K562 (cell line): ENCODE data around the gene SH2D3A. TPM values are rescaled to one million over a fixed set of nuclear protein-coding genes. Genes with fewer than 3 reads are reported as not detected.
A peak's percentile ranks its signal among the peaks of the same experiment; 100 is the strongest.

ENCODE experiments used
- ATAC-seq: fragments of 200-7000 bp; cut with Tn5 transposase; 3 replicates; pipeline ENCODE4 v1.9.1; 2020; ENCODE audit warnings: moderate library complexity
- BruUV-seq: library from RNA; stranded (reverse); fragments of 400-500 nt; replicated peaks from 2 replicates; lab custom pipeline; 2021; lab: Mats Ljungman, UMichigan
- CTCF ChIA-PET: fragments of 300-600 bp; formaldehyde crosslinking; extraction: SDS; loops from one replicate; lab custom pipeline; 2021; ENCODE audit warnings: low intra/inter-chr PET ratio; lab: Yijun Ruan, JAX
- POLR2A ChIA-PET: fragments of 300-600, 350-650 bp; sonication (Branson Sonifier 250); formaldehyde crosslinking; extraction: SDS; loops from one replicate; lab custom pipeline; 2021; ENCODE audit warnings: antibody characterized with exemption, inconsistent platforms; lab: Yijun Ruan, JAX
- DNase-seq, 4 experiments: peaks; one replicate each; pipeline versions ENCODE4 v3.0.0 to v3.0.0-alpha.2; 2011 to 2018; ENCODE audit warnings: low spot score in 3 of 4, mixed read lengths in 3 of 4; ENCODE audit errors: extremely low read depth in 1 of 4
- FAIRE-seq: peaks from 2 replicates; lab custom pipeline; 2011; peaks lifted over from hg19 to GRCh38; lab: Jason Lieb, UNC
- H2AFZ ChIP-seq: 2 replicates; pipeline ENCODE4 v1.6.0; 2011; ENCODE audit warnings: low read depth, low read length, control low read depth, inconsistent platforms
- H3K27ac ChIP-seq: fragments of 200-600 bp; 3 replicates; pipeline ENCODE4 v1.8.0; 2011; ENCODE audit warnings: low read depth, mild to moderate bottlenecking, control low read depth, inconsistent platforms, low read length, moderate library complexity, mixed read lengths; ENCODE audit errors: extremely low read depth
- H3K27me3 ChIP-seq, 2 experiments: fragments of 300-600 bp in 1 of 2; 2 replicates in 1 of 2; 3 replicates in 1 of 2; pipeline versions ENCODE4 v1.6.0 to v1.8.0; 2011; ENCODE audit warnings: inconsistent platforms in 2 of 2, low read length in 2 of 2, mild to moderate bottlenecking in 1 of 2, mixed read lengths in 1 of 2, moderate library complexity in 1 of 2; ENCODE audit not compliant: control insufficient read depth in 2 of 2, insufficient read depth in 2 of 2
- H3K36me3 ChIP-seq: fragments of 300-600 bp; 3 replicates; pipeline ENCODE4 v1.8.0; 2011; ENCODE audit warnings: mild to moderate bottlenecking, low read length, inconsistent platforms; ENCODE audit not compliant: control insufficient read depth, insufficient read depth
- H3K4me1 ChIP-seq, 2 experiments: fragments of 200-600 bp in 1 of 2; replicated peaks in 1 of 2; 2 replicates in 1 of 2; 3 replicates in 1 of 2; pipeline versions ENCODE4 v1.5.1 to v1.8.0; 2011; ENCODE audit warnings: inconsistent platforms in 2 of 2, low read length in 2 of 2, mild to moderate bottlenecking in 1 of 2, mixed read lengths in 1 of 2, moderate library complexity in 1 of 2; ENCODE audit not compliant: control insufficient read depth in 2 of 2, insufficient read depth in 2 of 2
- H3K4me2 ChIP-seq: 2 replicates; pipeline ENCODE4 v1.6.1; 2011; ENCODE audit warnings: low read length, control low read depth, inconsistent platforms, mixed read lengths; ENCODE audit not compliant: insufficient read depth
- H3K4me3 ChIP-seq: fragments of 200-600 bp; sonication (generic), shearing (Covaris generic); 2 replicates; pipeline ENCODE4 v1.5.1; 2016; ENCODE audit warnings: control low read depth, inconsistent platforms
- H3K79me2 ChIP-seq: fragments of 200-600 bp; 3 replicates; pipeline ENCODE4 v1.8.0; 2011; ENCODE audit warnings: low read length, inconsistent platforms; ENCODE audit not compliant: control insufficient read depth, insufficient read depth
- H3K9ac ChIP-seq, 2 experiments: 2 replicates each; pipeline versions ENCODE4 v1.6.0 to v1.6.1; 2011; ENCODE audit warnings: low read depth in 2 of 2, low read length in 2 of 2, control low read depth in 1 of 2, inconsistent platforms in 1 of 2, mild to moderate bottlenecking in 1 of 2, mixed read lengths in 1 of 2; ENCODE audit not compliant: insufficient read depth in 1 of 2
- H3K9me1 ChIP-seq: one replicate; pipeline ENCODE4 v1.6.0; 2011; ENCODE audit warnings: inconsistent platforms, mild to moderate bottlenecking, low read length, moderate library complexity; ENCODE audit not compliant: control insufficient read depth, insufficient read depth
- H3K9me3 ChIP-seq: replicated peaks from 2 replicates; pipeline ENCODE4 v1.5.1; 2011; ENCODE audit warnings: low read depth, low read length, inconsistent platforms; ENCODE audit not compliant: control insufficient read depth, insufficient read depth
- H4K20me1 ChIP-seq: replicated peaks from 2 replicates; pipeline ENCODE4 v1.6.1; 2011; ENCODE audit warnings: low read length, inconsistent platforms, mixed read lengths; ENCODE audit not compliant: control insufficient read depth, insufficient read depth
- CREB1 ChIP-seq, 2 experiments: sonication (generic) in 1 of 2; formaldehyde crosslinking in 1 of 2; IDR thresholded peaks; 2 replicates each; pipeline versions ENCODE4 v1.6.1 to v1.8.0; 2012 to 2022; ENCODE audit warnings: inconsistent platforms in 1 of 2, mild to moderate bottlenecking in 1 of 2, missing genetic modification reagents in 1 of 2, moderate library complexity in 1 of 2
- ELF4 ChIP-seq: fragments of 450-650 bp; formaldehyde crosslinking; IDR thresholded peaks from 2 replicates; pipeline ENCODE4 v1.4.0; 2022; ENCODE audit warnings: missing genetic modification characterization
- FOXK2 ChIP-seq, 2 experiments: fragments of 450-650 bp; IDR thresholded peaks in 1 of 2; conservative IDR thresholded peaks in 1 of 2; 2 replicates each; pipeline ENCODE4 v1.6.1; 2016; ENCODE audit warnings: low read depth in 2 of 2, mild to moderate bottlenecking in 1 of 2
- PHTF2 ChIP-seq: fragments of 250-450 bp; sonication (Bioruptor Pico); IDR thresholded peaks from 2 replicates; pipeline ENCODE4 v1.5.0; 2021; ENCODE audit warnings: mild to moderate bottlenecking
- POLR2G ChIP-seq: fragments of 200-400 bp; formaldehyde crosslinking; IDR thresholded peaks from 2 replicates; pipeline ENCODE4 v1.6.1; 2017; ENCODE audit warnings: low read depth, mild to moderate bottlenecking, antibody characterized with exemption, low read length, moderate library complexity
- RBFOX2 ChIP-seq: fragments of 200-400 bp; formaldehyde crosslinking; IDR thresholded peaks from 2 replicates; pipeline ENCODE4 v1.6.1; 2017; ENCODE audit warnings: low read depth, mild to moderate bottlenecking, low read length, moderate library complexity
- ZNF146 ChIP-seq: IDR thresholded peaks from one replicate; pipeline ENCODE4 v1.6.1; 2018; ENCODE audit warnings: missing compliant biosample characterization; ENCODE audit not compliant: unreplicated experiment
- ZNF274 ChIP-seq: IDR thresholded peaks from 2 replicates; pipeline ENCODE4 v1.6.1; 2011; ENCODE audit warnings: low read depth, mild to moderate bottlenecking, low read length, moderate library complexity, borderline replicate concordance
- WGBS: fragments of 100-300 bp; shearing (Covaris generic); methylation state at CpG from one replicate; pipeline ENCODE4 v1.1.6; 2016; ENCODE audit warnings: low coverage, mixed read lengths; ENCODE audit not compliant: insufficient coverage; ENCODE audit errors: missing lambda C conversion rate; 5-methylcytosine and 5-hydroxymethylcytosine counted together
- in situ Hi-C: fragments of 300-500 bp; cut with MboI; formaldehyde crosslinking; loops from 4 replicates; pipeline ENCODE4 v1.15.0; 2018; ENCODE audit warnings: inconsistent platforms, mixed read lengths
- intact Hi-C: fragments of 100-400 bp; cut with micrococcal nuclease; formaldehyde crosslinking; loops from 2 replicates; pipeline ENCODE4 v1.14.2; 2022
- polyA plus RNA-seq, 8 experiments: library from polyadenylated mRNA; depleted of rRNA in 4 of 8; stranded (reverse) in 5 of 8; unstranded in 3 of 8; fragments of >200 nt; fragmentation: Nextera tagmentation in 2 of 8; fragmentation: Illumina TruSeq in 1 of 8; extraction: Ambion mirVana in 2 of 8; extraction: Trizol in 1 of 8; gene quantifications; 2 replicates each; pipeline versions ENCODE4 v1.2.1 to v1.2.3, GENCODE V29; 2011 to 2014; ENCODE audit warnings: inconsistent platforms in 1 of 8, missing spikeins in 1 of 8
- total RNA-seq, 7 experiments: library from RNA; depleted of rRNA in 6 of 7; stranded (reverse); fragments of >200 nt in 6 of 7; fragmentation: Illumina TruSeq in 2 of 7; extraction: Trizol in 2 of 7; gene quantifications; 2 replicates each; pipeline versions ENCODE4 v1.2.1 to v1.2.3, GENCODE V29; 2011 to 2021; ENCODE audit warnings: low replicate concordance in 1 of 7

Gene SH2D3A
- total and polyA plus RNA-seq, 9 of the 15 experiments (the other 6 are each of a cell fraction or from before 2014, with no cell fraction given), result 0.75 to 26.3 (median 8.9) TPM

GRCh38 chr19:6730941-6731670, 36.1 kb downstream of the SH2D3A start:
- H3K79me2 ChIP-seq, result peaks cover 12% of the 10 kb centered on the region
- TF ChIP-seq ZNF146 (no peak), POLR2G (0 out of 2 replicates have a peak, but pooled peaks have one; percentile 5), CREB1 (IDR thresholded peaks at IDR 0.05) (no peak), CREB1 (CRISPR knock-in tag; IDR thresholded peaks at IDR 0.05) (no peak), PHTF2 (CRISPR knock-in tag) (no peak), ZNF274 (no peak), ELF4 (CRISPR knock-in tag) (no peak), FOXK2 (conservative IDR thresholded peaks at IDR 0.05 in 1 of 2, IDR thresholded peaks at IDR 0.05 in 1 of 2; ENCODE audit: low read depth in 2 of 2) (no peak), RBFOX2 (0 out of 2 replicates have a peak, but pooled peaks have one; percentile 7)
- TF ChIP-seq, all 486 proteins: peak for 2
- FAIRE-seq (no peak), ATAC-seq (no peak), DNase-seq (no peak)
- Histone ChIP-seq H3K4me3 (no peak overlapping the region), H3K9me3 (no peaks in the 10 kb centered on the region), H3K36me3 (peaks cover 3% of the 10 kb centered on the region; the same call in 1 of the 3 replicates), H3K27ac (no peak overlapping the region), H3K4me1 (peaks cover 31 to 63% of the 10 kb centered on the region in 2 experiments), H4K20me1 (no peaks in the 10 kb centered on the region), H3K27me3 (no peaks in the 10 kb centered on the region), H3K9ac (no peak overlapping the region), H2AFZ (no peak overlapping the region), H3K4me2 (no peak overlapping the region), H3K9me1 (no peaks in the 10 kb centered on the region)
- intact Hi-C loops, result loop anchor here (10.0 kb wide), 1 partner anchor 216 kb away; no protein-coding TSS in a partner anchor
- no TSS peak for BruUV-seq
- ChIA-PET POLR2A (interaction anchor here (0.6 to 1.1 kb wide), 3 partner anchors 118 to 508 kb away, joined by 3 to 5 read pairs (median 5); no protein-coding TSS in a partner anchor), CTCF (no interaction called here)
- in situ Hi-C loops, result no loop called here
- WGBS, result 82% methylated on average over 21 of the region's 30 CpGs
